ENCODE results near the gene TTC34.
"Not testable (repeated sequence)": the region's sequence is repeated elsewhere in the genome, so short reads cannot be mapped to it uniquely, and the experiment has no call there.

The TTC34 gene

GRCh38 chr1:2798958-2799357, 2.5 kb downstream of the TTC34 start:
- not testable (repeated sequence) for DNase-seq (ENCODE audit: low spot score)

DNA sequence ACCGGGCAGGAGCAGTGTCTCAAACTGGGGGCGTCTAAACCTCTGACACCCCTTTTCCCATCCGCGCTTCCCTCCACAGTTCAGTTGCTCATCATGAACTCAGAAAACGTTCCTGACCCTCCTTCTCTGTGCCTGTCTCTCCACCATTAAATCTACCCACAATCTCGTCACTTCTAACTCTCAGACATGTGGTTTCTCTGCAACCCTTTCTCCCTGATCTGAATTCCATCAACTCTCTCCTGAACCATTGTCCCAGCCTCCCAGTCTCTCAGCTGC, 3.8 kb downstream of the TTC34 start:
- no peak for DNase-seq (ENCODE audit: low spot score)

DNA sequence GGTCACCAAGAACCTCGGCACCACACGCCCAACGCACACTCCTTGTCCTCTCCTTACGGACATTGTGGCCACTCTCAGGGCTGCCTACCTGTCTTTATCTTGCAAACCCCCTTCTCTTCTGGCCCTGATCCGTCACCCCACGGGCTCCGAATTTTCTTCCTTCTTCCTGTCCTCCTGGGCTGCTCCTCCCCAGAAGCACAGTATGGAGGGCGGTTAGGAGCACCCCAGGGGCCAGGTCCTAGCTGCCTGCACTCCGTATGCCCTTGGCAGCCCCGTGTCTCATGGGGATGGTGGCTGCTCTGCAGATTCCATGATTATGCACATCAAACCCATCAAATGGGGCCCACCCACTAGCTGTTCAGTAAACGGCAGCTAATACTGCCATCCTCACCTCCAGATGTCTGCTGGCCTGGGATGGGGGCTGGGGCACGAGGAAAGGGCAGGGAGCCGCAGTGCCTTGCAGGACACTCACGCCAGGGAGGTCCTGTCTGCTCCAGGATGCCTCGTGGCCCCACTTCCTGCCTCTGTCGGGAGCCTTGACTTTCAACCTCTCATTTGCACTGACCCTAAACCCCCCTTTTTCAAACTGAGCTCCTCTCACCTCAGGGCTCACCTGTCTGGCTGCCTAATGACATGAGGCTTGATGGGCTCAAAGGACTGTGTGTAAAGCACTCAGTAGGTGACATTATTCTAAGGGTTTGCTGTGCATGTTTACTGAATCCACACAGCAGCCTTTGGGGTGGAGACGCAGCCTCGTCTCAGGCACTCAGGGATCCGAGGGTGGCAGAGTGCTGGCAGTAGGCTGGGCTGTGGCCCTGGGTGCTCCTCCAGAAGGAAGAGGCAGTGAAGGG, 4.4 kb downstream of the TTC34 start:
- no peak for DNase-seq (ENCODE audit: low spot score)

GRCh38 chr1:2795926-2796325, 5.6 kb downstream of the TTC34 start:
- no peak for DNase-seq (ENCODE audit: low spot score)

DNA sequence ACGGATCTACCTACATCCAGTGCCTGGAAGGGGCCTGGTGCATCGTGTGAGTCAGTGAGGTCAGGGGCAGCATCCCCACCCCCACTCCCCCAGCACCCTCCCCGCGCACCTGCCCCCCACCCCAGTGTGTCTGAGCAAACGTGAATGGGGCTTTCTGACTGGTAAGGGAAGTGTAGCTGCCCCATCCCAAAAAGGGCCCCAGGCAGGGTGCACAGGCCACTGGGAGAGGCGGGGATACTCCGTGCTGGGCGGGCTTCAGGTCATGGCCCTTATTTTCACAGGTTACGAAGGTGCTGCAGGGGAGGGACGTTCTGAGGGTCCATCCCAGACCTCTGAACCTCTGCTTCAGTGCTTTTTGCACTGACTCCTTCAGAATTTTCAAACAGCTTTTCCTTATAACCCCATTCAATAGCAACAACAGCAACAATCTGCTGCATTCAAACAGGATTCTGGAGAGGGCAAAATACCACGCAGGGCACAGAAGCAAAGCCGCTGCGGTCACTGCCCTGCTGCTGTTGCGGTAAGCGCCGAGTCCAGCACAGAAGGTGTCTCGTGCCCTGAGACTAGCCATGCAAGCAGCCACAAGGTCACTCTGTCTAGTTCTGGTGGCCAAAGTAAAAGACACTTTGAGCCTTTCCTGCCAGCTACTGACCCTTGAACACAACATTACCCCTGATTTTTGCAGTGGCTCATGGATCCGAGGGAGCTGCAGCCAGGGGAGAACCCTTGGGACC, 10.3 kb downstream of the TTC34 start:
- DNase-seq (ENCODE audit: low spot score): peak; percentile 14

DNA sequence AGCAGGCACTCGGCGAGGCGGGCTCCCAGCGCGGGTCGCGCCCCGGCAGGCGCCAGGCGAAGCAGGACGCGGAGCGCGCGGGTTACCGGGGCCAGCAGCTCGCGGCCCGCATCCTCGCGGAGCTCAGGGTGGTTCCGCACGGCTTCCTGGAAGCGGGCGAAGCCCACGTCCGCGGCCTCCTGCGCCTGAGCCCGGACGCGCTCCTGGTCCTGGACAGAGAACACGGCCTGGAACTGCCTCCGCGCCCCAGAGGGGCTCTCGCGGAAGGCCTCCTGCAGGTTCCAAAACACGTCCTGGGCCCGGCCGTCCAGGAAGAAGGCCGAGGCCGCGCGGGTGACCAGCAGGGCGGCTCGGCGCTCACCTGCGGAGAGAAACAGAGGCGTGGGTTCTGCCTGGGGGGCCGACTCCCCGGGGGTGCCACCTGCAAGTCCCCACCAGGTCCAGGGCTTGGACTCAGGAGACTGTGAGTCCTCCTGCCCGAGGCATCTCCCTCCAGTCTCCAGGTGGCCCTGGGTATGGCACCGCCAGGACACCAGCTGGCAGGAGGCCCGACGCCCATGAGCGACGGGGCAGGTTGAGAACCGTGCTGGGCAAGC, 11.4 kb downstream of the TTC34 start:
- DNase-seq (ENCODE audit: low spot score): no peak

DNA sequence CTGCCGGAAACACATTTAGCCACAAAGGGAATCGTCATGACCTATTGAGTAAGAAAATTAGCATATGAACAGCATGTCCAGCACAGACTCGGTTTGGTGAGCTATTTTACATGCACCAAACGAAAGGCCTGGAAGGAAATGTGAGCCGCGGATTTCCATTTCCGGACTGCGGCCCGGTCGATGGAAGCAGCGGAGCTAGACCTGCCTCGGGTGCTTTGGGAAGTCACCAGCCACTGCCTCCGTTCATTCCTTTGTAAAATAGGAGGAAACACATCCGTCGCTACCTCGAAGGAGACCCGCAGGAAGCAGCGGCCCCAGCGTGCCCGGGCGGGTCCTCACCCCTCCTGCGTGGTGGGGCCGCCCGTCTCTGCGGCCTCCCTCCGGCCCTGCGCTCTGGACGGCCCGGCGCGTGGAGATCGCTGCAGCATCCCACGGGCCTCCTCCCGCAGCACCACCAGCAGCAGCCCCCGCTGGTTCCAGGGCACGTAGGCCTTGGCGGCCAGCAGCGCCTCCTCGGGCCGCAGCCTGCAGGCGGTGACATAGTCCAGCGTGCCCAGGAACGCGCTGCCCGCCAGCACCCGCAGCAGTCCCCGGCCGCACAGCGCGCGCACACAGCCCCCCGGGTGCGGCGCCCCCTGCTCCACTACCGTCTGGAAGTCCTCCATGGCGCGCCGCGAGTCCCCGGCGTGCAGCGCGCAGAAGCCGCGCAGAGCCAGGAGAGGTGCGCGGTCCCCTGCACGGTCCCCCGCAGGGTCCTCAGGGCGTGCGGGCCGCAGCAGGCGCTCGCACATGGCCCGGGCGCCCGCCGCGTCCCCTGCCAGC, 12.1 kb downstream of the TTC34 start:
- peak; percentile 27 for DNase-seq (ENCODE audit: low spot score)

DNA sequence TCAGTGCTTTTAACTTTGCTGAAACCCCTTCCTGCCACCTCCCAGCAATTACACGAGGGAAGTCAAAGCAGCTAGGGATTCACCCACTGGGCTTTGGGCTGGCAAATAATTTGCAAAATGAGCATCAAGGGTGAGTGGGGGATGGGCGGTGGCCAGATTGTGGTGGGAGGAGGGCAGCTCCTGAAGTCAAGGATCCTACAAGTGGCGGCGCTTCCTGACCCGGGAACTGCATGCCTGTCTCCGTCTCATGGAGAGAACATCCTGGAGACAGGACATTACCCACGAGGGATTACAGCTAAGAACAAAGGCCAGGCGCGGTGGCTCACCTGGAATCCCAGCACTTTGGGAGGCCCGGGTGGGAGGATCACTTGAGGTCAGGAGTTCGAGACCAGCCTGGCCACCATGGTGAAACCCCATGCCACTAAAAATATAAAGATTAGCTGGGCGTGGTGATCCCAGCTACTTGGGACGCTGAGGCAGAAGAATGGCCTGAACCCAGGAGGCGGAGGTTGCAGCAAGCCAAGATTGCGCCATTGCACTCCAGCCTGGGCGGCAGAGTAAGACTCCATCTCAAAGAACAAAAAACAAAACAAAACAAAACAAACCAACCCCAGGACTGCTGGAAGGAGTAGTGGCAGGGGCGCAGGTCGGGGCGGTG, 12.9 kb downstream of the TTC34 start:
- no peak for DNase-seq (ENCODE audit: low spot score)

DNA sequence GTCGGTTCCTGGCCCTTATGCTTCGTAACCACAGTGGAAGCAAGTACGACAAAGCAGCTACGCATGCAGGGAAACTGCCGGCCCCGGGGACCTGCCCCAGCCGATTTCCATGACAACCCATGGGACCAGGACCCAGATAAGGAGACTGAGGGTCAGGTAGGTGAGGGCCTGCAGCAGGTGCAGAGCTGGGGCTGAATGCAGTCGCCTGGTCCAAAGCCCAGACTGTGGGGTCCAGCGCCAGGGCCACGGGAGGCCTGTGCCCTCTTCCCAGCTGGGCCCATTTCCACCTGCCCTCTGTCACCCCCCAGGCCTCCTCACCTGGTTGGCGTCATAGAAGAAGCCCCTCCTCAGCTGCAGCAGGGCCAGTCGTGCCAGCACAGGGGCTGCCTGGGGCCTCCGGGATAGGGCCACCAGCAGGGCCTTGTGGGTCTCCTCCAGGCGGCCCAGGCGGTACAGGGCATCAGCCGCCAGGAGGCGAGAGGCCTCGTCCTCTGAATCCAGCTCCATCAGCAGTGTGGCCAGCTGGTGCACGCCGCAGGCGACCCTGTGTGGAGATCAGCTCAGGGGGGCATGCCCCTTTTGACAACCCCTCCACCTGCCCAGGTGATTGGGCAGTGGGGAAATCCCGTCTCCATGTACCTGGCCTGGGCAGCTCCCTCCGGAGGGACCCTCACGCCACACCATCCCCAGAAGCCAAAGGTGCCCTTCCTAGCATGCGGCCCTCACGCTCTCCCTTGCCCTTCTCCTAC, 14.2 kb downstream of the TTC34 start:
- DNase-seq (ENCODE audit: low spot score): peak; percentile 35

GRCh38 chr1:2786329-2787162, 14.9 kb downstream of the TTC34 start:
- DNase-seq (ENCODE audit: low spot score): peak; percentile 55

DNA sequence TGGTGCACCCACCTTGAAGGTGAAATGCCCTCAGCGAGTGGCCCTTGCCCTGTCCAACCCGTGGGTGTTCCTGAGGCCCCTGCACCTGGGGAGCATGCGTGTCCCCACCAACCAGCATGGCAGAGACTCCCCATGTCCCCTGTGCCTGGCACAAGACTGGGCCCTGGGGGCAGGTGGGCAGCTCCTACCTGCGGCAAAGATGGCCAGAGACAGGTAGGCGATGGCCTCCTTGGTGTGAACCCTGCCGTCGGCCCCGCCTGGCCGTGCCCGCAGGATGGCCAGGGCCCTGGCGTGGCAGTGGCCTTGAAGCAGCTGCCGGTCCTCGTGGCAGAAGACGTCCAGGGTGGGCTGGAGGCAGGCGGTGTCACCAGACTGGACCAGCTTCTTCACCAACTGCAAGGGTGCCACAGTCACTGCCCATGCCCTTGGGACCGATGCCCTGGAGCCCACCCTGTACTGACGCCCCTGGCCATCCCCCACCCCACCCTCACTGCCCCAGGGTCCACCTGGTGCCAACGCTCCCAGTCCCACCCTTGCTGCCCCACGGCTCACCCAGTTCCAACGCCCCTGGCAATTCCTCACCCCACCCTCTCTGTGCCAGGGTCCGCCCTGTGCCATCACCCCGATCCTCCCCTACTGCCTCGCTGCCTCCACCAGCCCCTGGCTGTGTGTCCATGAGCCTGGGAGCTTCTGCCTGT, 15.7 kb downstream of the TTC34 start:
- peak; percentile 18 for DNase-seq (ENCODE audit: low spot score)

DNA sequence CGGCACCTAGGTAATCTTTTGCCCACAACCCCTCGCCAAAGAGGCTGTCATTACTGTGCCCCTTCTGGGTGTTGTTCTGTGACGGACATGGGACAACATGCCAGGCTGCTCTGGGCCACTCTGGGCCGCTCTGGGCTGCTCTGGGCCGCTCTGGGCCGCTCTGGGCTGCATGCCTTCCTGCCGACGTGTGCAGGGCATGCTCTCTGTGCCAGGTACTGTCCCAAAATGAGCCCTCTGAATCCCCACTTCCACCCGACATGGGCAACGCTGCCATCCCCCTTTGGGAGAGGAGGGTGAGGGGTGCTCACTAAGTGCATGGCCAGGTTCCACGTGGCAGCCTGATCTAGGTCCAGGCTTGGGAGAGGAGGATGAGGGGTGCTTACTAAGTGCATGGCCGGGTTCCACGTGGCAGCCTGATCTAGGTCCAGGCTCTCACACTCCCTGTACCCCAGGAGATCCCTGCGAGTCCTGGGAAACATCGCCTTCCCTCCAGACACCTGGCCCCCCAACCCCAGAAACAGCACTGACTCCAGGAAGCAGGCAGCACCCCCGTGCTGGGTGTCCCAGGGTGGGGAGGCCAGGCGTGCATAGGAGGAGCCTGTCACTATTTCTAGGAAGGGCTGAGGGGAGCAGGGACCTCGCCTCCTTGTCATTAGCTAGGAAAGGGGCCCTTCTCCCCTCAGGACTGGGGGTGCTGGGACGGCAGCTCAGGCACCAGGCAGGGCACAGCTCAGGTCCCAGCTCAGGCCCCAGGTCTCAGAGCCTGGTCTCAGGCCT, 16.5 kb downstream of the TTC34 start:
- peak; percentile 11 for DNase-seq (ENCODE audit: low spot score)

DNA sequence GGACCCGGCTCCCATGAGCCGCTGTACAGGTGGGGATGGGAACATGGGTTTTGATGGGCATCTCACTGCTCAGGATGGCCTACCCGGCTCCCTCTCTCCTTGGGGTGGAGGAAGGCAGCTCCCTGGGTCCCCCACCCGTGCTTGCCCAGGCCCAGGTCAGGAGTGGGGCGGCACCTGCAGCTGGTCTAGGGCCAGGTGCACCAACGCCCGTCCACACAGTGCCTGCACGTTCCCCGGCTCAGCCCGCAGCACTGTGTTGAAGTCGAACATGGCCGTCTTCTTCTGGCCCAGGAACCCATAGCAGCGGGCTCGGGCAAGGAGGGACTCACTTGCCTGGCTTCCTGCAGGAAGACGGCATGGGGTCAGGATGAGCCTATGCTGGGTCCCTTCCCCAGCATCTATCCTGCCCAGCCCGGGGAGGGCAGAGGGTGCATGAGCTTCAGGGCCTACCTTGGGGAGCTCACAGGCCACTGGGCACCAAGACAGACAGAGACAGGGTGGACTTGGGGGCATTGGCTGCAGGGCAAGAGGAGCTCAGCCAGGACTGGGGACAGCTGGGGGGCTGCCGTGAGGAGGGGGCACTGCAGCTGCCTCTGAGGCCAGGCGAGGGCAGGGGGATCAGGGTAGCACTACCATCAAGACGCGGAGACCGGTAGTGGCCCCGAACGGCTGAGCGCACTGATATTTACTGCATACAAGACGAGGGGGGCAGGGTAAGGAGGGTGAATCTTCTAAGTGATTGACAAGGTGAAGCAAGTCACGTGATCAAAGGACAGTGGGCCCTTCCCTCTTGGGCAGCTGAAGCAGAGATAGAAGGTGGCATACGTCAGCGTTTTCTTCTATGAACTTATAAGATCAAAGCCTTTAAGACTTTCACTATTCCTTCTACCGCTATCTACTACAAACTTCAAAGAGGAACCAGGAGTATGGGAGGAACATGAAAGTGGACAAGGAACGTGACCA, 17.8 kb downstream of the TTC34 start:
- no peak for DNase-seq (ENCODE audit: low spot score)

DNA sequence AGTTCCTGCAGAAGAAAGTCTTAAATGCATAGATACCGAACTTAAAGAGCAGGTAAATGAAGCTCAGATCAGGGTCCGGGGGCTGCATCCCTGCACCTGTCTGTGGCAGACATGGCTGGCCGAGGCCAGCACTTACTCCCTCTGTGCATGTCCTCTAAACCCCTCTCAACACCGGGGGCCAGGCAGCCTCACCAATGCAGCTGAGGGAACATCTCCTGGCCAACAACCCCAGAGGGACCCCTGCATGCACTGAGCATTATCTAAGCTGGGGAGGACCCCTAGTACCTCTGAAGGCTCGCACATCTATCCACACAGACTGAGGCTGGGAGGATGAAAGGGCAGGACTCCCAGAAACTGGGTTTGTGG, 18.4 kb downstream of the TTC34 start:
- DNase-seq (ENCODE audit: low spot score): no peak

- DNase-seq (ENCODE audit: low spot score): no peak
These were observed 19.9 kb downstream of the TTC34 start for GRCh38 chr1:2781627-2782026.

DNA sequence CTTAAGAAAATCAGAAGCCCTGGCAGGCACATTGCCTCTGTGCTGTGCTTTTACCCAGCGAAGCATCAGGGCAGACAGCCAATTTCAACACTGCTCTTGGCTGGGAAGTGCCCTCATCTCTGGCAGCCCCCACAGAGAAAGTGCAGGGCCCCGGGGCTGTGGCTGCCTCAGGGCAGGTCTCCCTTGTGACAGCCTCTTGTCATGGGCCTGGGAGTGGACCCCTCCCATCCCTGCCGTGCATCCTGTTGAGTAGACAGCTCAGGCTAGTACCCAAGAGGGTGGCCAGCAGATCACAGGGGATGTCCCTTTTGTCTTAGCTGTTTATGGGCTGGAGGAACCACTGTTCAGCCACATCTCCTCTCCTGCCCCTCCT, 23.3 kb downstream of the TTC34 start:
- no peak for DNase-seq (ENCODE audit: low spot score)

- no peak for DNase-seq (ENCODE audit: low spot score)
These were observed 23.9 kb downstream of the TTC34 start for GRCh38 chr1:2777424-2778219.

Measured in D341Med (cell line).